Measurements from ENCODE around the gene STMN1. TPM values are rescaled to one million over a fixed set of nuclear protein-coding genes. Genes with fewer than 3 reads are reported as not detected.

Gene STMN1
- total RNA-seq, 4 donors from 2014 or later: 21.2 to 62.7 (median 26.8) TPM

DNA sequence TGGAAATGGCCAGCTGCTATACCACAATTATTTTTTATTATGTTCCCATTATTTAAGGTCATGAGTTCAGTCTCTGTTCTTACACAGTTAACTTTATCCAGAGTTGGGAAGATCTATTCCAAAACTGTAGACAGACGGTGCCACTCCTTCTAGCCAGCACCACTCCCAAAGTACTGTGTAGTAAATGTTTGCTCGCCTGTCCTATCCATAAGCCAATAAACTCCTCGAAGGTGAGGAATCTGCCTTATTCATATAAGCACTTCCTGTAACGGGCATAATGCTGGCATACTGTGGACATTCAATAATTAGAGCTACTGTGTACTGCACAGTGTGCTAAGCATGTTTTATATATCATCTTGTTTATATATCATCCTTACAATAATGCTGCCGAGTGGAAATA, 26.1 kb upstream of the STMN1 start:
- DNase-seq: no peak
- Histone ChIP-seq H3K36me3 (no peaks in the 10 kb centered on the region), H3K27me3 (no peaks in the 10 kb centered on the region), H3K27ac (no peak overlapping the region), H3K9me3 (no peaks in the 10 kb centered on the region), H3K4me1 (no peaks in the 10 kb centered on the region), H3K4me3 (no peak overlapping the region)
- TF ChIP-seq CTCF (IDR thresholded peaks at IDR 0.05): no peak
- TF ChIP-seq POLR2A (IDR thresholded peaks at IDR 0.05): no peak

DNA sequence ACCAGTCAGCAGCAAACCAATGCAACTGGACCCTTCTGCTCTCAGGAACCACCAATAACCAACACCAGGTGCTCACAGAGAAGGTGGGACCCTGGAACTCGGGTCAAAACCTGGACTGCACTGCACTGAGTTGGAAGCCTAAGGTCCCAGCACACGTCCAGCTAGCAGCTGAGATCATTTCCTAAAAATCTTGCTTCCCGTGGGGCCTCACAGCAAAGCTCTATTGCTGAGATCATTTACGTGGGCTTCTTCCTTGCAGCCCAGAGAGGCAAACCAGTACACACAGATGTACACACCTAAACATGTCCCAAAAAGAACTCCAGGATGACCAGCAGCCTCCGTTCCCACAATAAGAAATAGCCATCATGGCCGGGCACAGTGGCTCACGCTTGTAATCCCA, 22.8 kb upstream of the STMN1 start:
- H3K4me3 ChIP-seq: no peak overlapping the region
- H3K27me3 ChIP-seq: no peaks in the 10 kb centered on the region
- no peaks in the 10 kb centered on the region for H3K4me1 ChIP-seq
- no peaks in the 10 kb centered on the region for H3K9me3 ChIP-seq
- no peak for DNase-seq
- no peak overlapping the region for H3K27ac ChIP-seq
- no peaks in the 10 kb centered on the region for H3K36me3 ChIP-seq
- no peak for TF ChIP-seq POLR2A (IDR thresholded peaks at IDR 0.05)
- TF ChIP-seq CTCF (IDR thresholded peaks at IDR 0.05): no peak

DNA sequence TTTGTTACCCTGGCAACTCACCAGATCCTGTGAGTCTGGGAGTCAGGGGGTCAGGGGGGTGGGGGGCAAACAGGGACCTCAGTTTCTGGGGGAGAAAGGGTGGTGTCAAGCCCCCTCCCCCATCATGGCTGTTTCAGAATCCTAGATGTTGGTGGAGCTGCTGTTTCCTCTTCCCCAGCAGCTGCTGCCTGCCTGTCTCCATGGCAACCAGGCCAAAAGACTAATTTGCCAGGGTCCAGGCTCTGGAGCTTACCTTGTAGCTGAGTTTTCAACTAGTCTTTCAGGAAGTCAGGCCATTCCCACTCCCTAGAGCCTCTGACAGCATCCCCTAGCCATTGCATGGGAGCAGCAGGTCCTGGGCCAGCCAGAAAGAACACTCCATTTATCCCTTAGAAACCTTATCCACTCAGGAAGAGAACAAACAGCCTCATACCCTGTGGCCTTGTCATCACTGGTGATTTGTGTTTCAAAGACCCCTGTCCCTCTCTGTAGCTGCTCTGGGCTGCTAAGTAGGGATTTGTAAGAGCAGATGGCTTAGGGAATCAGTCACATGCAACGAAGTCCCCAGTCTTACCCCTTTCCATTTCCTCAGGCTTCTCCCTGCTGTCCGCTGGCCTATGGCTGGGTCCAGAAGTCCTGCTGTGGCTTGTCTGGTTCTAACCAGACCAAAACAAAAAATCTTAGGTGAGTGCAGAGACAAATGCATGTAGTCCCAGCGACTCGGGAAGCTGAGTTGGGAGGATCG, 21.5 kb upstream of the STMN1 start:
- H3K9me3 ChIP-seq: no peaks in the 10 kb centered on the region
- peaks cover 0 to 6% (median 3%) of the 10 kb centered on the region in 4 donors for H3K4me1 ChIP-seq
- TF ChIP-seq CTCF (IDR thresholded peaks at IDR 0.05) (no peak), POLR2A (IDR thresholded peaks at IDR 0.05) (no peak)
- no peak overlapping the region for H3K4me3 ChIP-seq
- H3K27ac ChIP-seq: no peak overlapping the region
- H3K27me3 ChIP-seq: no peaks in the 10 kb centered on the region
- DNase-seq: no peak
- no peaks in the 10 kb centered on the region for H3K36me3 ChIP-seq

GRCh38 chr1:25926731-25927496, 20.7 kb upstream of the STMN1 start:
- Histone ChIP-seq H3K27ac (no peak overlapping the region), H3K27me3 (no peaks in the 10 kb centered on the region), H3K4me1 (peaks cover 0 to 13% (median 8%) of the 10 kb centered on the region in 4 donors), H3K9me3 (no peaks in the 10 kb centered on the region), H3K36me3 (no peaks in the 10 kb centered on the region), H3K4me3 (no peak overlapping the region)
- TF ChIP-seq CTCF (IDR thresholded peaks at IDR 0.05) (no peak), POLR2A (IDR thresholded peaks at IDR 0.05) (no peak)
- DNase-seq: no peak

GRCh38 chr1:25924454-25924853, 18.2 kb upstream of the STMN1 start:
- Histone ChIP-seq H3K4me1 (peaks cover 0 to 13% (median 8%) of the 10 kb centered on the region in 4 donors), H3K27ac (no peak overlapping the region), H3K27me3 (no peaks in the 10 kb centered on the region), H3K9me3 (no peaks in the 10 kb centered on the region), H3K36me3 (no peaks in the 10 kb centered on the region), H3K4me3 (no peak overlapping the region)
- TF ChIP-seq POLR2A (IDR thresholded peaks at IDR 0.05): no peak
- DNase-seq: no peak

- Histone ChIP-seq H3K36me3 (no peaks in the 10 kb centered on the region), H3K9me3 (no peaks in the 10 kb centered on the region), H3K4me1 (peaks cover 0 to 13% (median 8%) of the 10 kb centered on the region in 4 donors), H3K27ac (peak overlapping the region; percentile 43 to 71 (median 64)), H3K4me3 (peak overlapping the region; percentile 48 to 61 (median 58)), H3K27me3 (no peaks in the 10 kb centered on the region)
- TF ChIP-seq POLR2A (IDR thresholded peaks at IDR 0.05): no peak
- TF ChIP-seq CTCF (IDR thresholded peaks at IDR 0.05): no peak
- peak in 2 of 3 donors; percentile 52 to 55 for DNase-seq
These were observed 16.8 kb upstream of the STMN1 start for GRCh38 chr1:25922971-25923552.
